A673 (cell line): ENCODE data around the gene SREBF2. TPM values are rescaled to one million over a fixed set of nuclear protein-coding genes. Genes with fewer than 3 reads are reported as not detected.

Source experiments
- BruUV-seq: library from RNA; stranded (reverse); fragments of 400-500 nt; replicated peaks from 2 replicates; lab custom pipeline; 2021; lab: Mats Ljungman, UMichigan
- CTCF ChIA-PET: fragments of 300-600 bp; sonication (Branson Sonifier 250); formaldehyde crosslinking; loops from one replicate; lab custom pipeline; 2022; ENCODE audit warnings: antibody characterized with exemption; lab: Charles Lee
- POLR2A ChIA-PET: fragments of 300-600 bp; sonication (Branson Sonifier 250); formaldehyde crosslinking; loops from one replicate; lab custom pipeline; 2022; ENCODE audit warnings: antibody characterized with exemption; ENCODE audit not compliant: low non-redundant PET; lab: Charles Lee
- DNase-seq: peaks from one replicate; pipeline ENCODE4 v3.0.0-alpha.2; 2015; ENCODE audit warnings: low spot score
- H3K27ac ChIP-seq: fragments of 200-600 bp; sonication (generic); 2 replicates; pipeline ENCODE4 v1.5.1; 2016; ENCODE audit warnings: mixed run types, low read depth, mild to moderate bottlenecking, mixed read lengths, antibody characterized with exemption, low read length; ENCODE audit not compliant: poor library complexity, severe bottlenecking
- H3K27me3 ChIP-seq: fragments of 200-600 bp; sonication (generic); replicated peaks from 2 replicates; pipeline ENCODE4 v1.6.1; 2017; ENCODE audit warnings: mixed run types, low read depth, mild to moderate bottlenecking, mixed read lengths, antibody characterized with exemption, low read length; ENCODE audit not compliant: insufficient read depth, poor library complexity
- H3K36me3 ChIP-seq: fragments of 200-600 bp; sonication (generic); 2 replicates; pipeline ENCODE4 v1.6.1; 2016; ENCODE audit warnings: mixed run types, mild to moderate bottlenecking, mixed read lengths, antibody characterized with exemption, low read length; ENCODE audit not compliant: insufficient read depth, poor library complexity, severe bottlenecking
- H3K4me1 ChIP-seq: fragments of 200-600 bp; sonication (generic); 2 replicates; pipeline ENCODE4 v1.6.1; 2017; ENCODE audit warnings: mixed run types, mild to moderate bottlenecking, mixed read lengths, antibody characterized with exemption, low read length; ENCODE audit not compliant: insufficient read depth, poor library complexity, severe bottlenecking
- H3K4me3 ChIP-seq: fragments of 200-600 bp; sonication (generic); 2 replicates; pipeline ENCODE4 v1.5.1; 2016; ENCODE audit warnings: low read depth, mixed run types, mild to moderate bottlenecking, mixed read lengths, low read length; ENCODE audit not compliant: poor library complexity, severe bottlenecking
- H3K9me3 ChIP-seq: fragments of 200-600 bp; sonication (generic); 2 replicates; pipeline ENCODE4 v1.6.1; 2016; ENCODE audit warnings: mixed run types, low read depth, mild to moderate bottlenecking, mixed read lengths, antibody characterized with exemption, low read length; ENCODE audit not compliant: poor library complexity, severe bottlenecking
- CTCF ChIP-seq: fragments of 300-800, 200-600 bp; sonication (generic); conservative IDR thresholded peaks from 2 replicates; pipeline ENCODE4 v1.5.1; 2017; ENCODE audit warnings: low read depth, mild to moderate bottlenecking, antibody characterized with exemption, low read length, moderate library complexity, mixed read lengths
- EZH2 ChIP-seq: fragments of 200-600 bp; sonication (generic); IDR thresholded peaks from 2 replicates; pipeline ENCODE4 v1.6.1; 2017; ENCODE audit warnings: borderline replicate concordance, low read depth, mild to moderate bottlenecking, mixed read lengths, antibody characterized with exemption, low read length; ENCODE audit not compliant: poor library complexity, severe bottlenecking
- intact Hi-C: fragments of 100-400 bp; cut with micrococcal nuclease; formaldehyde crosslinking; loops from one replicate; pipeline ENCODE4 v1.10.0; 2022; ENCODE audit not compliant: unreplicated experiment
- total RNA-seq: library from RNA; stranded (reverse); gene quantifications from 2 replicates; pipeline ENCODE4 v1.2.3, GENCODE V29; 2021

SREBF2 gene
- total RNA-seq, 1 experiment from 2014 or later, result 141 TPM

- TF ChIP-seq CTCF, result no peak
- no peak for TF ChIP-seq EZH2
- no peak for DNase-seq
- H3K9me3 ChIP-seq, result no peaks in the 10 kb centered on the region
- CTCF ChIA-PET, result no interaction called here
- no peak overlapping the region for H3K4me3 ChIP-seq
- H3K4me1 ChIP-seq, result no peaks in the 10 kb centered on the region
- no peak overlapping the region for H3K27ac ChIP-seq
- BruUV-seq, result no TSS peak
- peaks cover 98% of the 10 kb centered on the region for H3K36me3 ChIP-seq
- POLR2A ChIA-PET, result no interaction called here
- intact Hi-C loops, result no loop called here
- H3K27me3 ChIP-seq, result no peaks in the 10 kb centered on the region
Measured at GRCh38 chr22:41885516-41885915, 52.6 kb downstream of the SREBF2 start.

- Histone ChIP-seq H3K27me3 (no peaks in the 10 kb centered on the region), H3K4me3 (no peak overlapping the region), H3K4me1 (no peaks in the 10 kb centered on the region), H3K9me3 (no peaks in the 10 kb centered on the region), H3K36me3 (peaks cover 96% of the 10 kb centered on the region), H3K27ac (no peak overlapping the region)
- no peak for DNase-seq
- CTCF ChIA-PET, result no interaction called here
- TF ChIP-seq EZH2 (no peak), CTCF (no peak)
- POLR2A ChIA-PET, result no interaction called here
- intact Hi-C loops, result no loop called here
- BruUV-seq, result no TSS peak
Measured at GRCh38 chr22:41888627-41889200, 55.8 kb downstream of the SREBF2 start.

GRCh38 chr22:41891407-41891806 is 58.5 kb downstream of the SREBF2 start:
- no peak for DNase-seq
- no peak overlapping the region for H3K27ac ChIP-seq

More at GRCh38 chr22:41891407-41891806, 58.5 kb downstream of the SREBF2 start:
- BruUV-seq, result no TSS peak
- Histone ChIP-seq H3K9me3 (no peaks in the 10 kb centered on the region), H3K4me1 (no peaks in the 10 kb centered on the region), H3K36me3 (peaks cover 88% of the 10 kb centered on the region), H3K4me3 (no peak overlapping the region), H3K27me3 (no peaks in the 10 kb centered on the region)
- intact Hi-C loops, result no loop called here
- ChIA-PET POLR2A (no interaction called here), CTCF (no interaction called here)
- TF ChIP-seq EZH2 (no peak), CTCF (no peak)
